GM18505 (cell line): ENCODE data around the gene CCDC137.

ENCODE experiments used
- ATAC-seq: cut with Tn5 transposase; IDR thresholded peaks from one replicate; pipeline ENCODE4 v1.9.1; 2021; ENCODE audit not compliant: unreplicated experiment
- POLR2A ChIP-seq: IDR thresholded peaks from 4 replicates; pipeline ENCODE4 v1.6.1; 2011; ENCODE audit warnings: borderline replicate concordance; ENCODE audit not compliant: insufficient read depth, insufficient read length; ENCODE audit errors: extremely low read depth

Gene CCDC137

GRCh38 chr17:81715107-81715871 is 48.8 kb downstream of the CCDC137 start:
- no peak for TF ChIP-seq POLR2A
- ATAC-seq: no peak

- no peak for ATAC-seq
- TF ChIP-seq POLR2A: no peak
These were observed 49.5 kb downstream of the CCDC137 start for GRCh38 chr17:81715872-81716673.

GRCh38 chr17:81716674-81716996 is 50.1 kb downstream of the CCDC137 start:
- no peak for ATAC-seq
- no peak for TF ChIP-seq POLR2A

- no peak for TF ChIP-seq POLR2A
- no peak for ATAC-seq
These were observed 50.7 kb downstream of the CCDC137 start for GRCh38 chr17:81717049-81717765.

GRCh38 chr17:81717766-81718089 is 51.2 kb downstream of the CCDC137 start:
- no peak for ATAC-seq
- no peak for TF ChIP-seq POLR2A

- ATAC-seq: no peak
- TF ChIP-seq POLR2A: no peak
These were observed 53.1 kb downstream of the CCDC137 start for GRCh38 chr17:81719410-81720266.

GRCh38 chr17:81720267-81721071 is 53.9 kb downstream of the CCDC137 start:
- no peak for TF ChIP-seq POLR2A

GRCh38 chr17:81722184-81723120 is 55.9 kb downstream of the CCDC137 start:
- TF ChIP-seq POLR2A: no peak
- ATAC-seq: no peak

More at GRCh38 chr17:81720267-81721071, 53.9 kb downstream of the CCDC137 start:
- ATAC-seq: no peak
